ENCODE data around the gene MS4A3.
"Not testable (repeated sequence)": the region's sequence is repeated elsewhere in the genome, so short reads cannot be mapped to it uniquely, and the experiment has no call there.

The MS4A3 gene

DNA sequence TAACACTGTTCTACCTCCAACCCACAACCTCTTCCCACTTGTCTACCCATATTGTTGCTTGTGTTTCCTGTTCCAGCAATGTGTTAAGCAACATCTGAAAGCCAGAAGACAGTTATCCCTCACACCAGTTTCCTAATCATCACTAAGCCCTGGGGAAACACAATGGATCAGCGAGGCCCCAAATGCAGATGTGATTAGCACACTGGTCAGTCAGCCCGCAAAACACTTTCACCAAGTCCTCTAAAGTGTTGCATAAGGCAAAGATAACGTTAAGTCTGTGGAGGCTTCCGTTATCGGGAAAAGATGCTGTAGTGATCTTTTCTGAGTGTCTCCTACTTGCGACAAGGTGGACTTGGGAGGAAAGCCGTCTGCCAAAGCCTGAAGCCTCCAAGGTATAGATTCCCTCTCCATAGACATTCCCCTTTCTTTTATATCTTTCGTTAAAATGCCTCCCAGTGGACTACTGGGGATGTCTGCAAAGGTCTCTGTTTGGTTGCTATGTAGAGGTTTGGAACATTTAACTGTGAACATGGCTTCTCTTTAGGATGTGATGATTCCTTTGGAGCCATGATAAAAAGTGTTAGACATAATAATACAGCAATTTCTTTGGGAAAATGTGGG is at the start of gene MS4A3:
MS4A3 (plus strand) TSS at position 317 of the 621 bp plus-strand sequence. CDS start 4,496 bp downstream, outside the sequence.
- DNase-seq: peak; percentile 97 to 98

DNA sequence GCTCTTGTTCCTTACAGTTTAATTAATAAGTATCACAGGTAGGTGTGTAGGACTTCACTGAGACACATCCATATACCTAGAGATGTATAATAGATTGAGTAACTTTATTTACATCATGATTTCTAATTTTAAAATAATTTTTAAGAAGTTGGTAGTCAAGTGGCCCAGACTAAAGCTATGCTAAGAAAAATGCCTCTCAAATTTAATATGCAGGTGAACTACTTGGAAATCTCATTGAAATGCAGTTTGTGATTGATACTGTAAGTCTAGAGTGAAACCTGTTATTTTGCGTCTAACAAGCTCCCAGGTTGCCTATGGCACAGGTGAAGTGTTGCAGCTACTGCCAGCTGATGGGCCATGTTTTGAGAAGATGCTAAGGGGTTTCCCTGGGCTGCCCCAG is 39.6 kb upstream of the MS4A3 start, which contains the start of gene OOSP4B:
OOSP4B (plus strand) TSS at position 301 of the 400 bp plus-strand sequence.
- DNase-seq: no peak

- DNase-seq: no peak
Measured at GRCh38 chr11:60018058-60018457, 38.4 kb upstream of the MS4A3 start.

DNA sequence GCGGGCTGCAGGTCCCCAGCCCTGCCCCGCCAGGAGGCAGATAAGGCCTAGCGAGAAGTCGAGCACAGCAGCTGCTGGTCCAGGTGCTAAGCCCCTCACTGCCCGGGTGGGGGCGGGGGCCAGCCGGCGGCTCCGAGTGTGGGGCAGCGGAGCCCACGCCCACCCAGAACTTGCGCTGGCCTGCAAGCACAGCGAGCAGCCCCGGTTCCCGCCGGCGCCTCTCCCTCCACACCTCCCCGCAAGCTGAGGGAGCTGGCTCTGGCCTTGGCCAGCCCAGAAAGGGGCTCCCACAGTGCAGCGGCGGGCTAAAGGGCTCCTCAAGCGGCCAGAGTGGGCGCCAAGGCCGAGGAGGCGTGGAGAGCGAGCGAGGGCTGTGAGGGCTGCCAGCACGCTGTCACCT is 36.1 kb upstream of the MS4A3 start:
- not testable (repeated sequence) for DNase-seq

DNA sequence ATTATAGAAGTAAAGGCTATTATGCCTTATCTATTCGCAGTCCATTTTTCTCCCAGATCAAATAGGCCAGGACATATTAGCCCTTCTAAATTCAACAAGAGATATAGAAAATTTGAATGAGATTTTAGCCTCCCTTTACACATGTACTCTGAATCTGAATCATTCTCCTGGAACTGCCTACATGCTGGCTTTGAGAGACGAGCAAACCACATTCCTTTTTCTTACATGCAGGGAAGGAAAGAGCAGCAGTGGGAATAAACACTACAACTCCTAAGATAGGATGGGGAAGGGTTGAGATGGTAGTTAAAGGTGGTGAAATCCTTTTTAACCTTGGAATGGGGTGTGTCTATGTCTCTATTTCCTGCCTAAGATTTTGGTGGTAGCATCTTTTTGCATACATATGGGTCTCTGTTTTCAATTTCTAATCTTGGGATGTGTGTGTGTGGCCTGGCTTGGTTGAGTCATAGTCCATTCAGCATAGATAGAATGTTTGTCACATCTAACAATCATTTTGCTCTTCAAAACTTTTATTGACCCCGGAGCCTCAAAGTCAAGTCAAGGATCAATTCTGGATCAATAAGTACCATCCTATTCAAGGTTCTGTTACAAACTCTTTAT is 27.3 kb upstream of the MS4A3 start:
- DNase-seq: no peak

GRCh38 chr11:60040109-60040508 is 16.4 kb upstream of the MS4A3 start, which contains the start of gene OOSP2:
OOSP2 (plus strand) TSS chr11:60040409; CDS start chr11:60040460, 51 bp downstream.
- no peak for DNase-seq

DNA sequence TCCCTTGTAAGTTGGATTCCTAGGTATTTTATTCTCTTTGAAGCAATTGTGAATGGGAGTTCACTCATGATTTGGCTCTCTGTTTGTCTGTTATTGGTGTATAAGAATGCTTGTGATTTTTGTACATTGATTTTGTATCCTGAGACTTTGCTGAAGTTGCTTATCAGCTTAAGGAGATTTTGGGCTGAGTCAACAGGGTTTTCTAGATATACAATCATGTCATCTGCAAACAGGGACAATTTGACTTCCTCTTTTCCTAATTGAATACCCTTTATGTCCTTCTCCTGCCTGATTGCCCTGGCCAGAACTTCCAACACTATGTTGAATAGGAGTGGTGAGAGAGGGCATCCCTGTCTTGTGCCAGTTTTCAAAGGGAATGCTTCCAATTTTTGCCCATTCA is 6.0 kb upstream of the MS4A3 start:
- not testable (repeated sequence) for DNase-seq

DNA sequence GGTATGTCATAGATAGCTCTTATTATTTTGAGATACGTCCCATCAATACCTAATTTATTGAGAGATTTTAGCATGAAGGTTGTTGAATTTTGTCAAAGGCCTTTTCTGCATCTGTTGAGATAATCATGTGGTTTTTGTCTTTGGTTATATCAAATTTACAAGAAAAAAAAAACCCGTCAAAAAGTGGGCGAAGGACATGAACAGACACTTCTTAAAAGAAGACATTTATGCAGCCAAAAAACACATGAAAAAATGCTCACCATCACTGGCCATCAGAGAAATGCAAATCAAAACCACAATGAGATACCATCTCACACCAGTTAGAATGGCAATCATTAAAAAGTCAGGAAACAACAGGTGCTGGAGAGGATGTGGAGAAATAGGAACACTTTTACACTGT is 5.6 kb upstream of the MS4A3 start:
- not testable (repeated sequence) for DNase-seq

GRCh38 chr11:60059052-60059451 is 2.6 kb downstream of the MS4A3 start:
- DNase-seq: no peak

DNA sequence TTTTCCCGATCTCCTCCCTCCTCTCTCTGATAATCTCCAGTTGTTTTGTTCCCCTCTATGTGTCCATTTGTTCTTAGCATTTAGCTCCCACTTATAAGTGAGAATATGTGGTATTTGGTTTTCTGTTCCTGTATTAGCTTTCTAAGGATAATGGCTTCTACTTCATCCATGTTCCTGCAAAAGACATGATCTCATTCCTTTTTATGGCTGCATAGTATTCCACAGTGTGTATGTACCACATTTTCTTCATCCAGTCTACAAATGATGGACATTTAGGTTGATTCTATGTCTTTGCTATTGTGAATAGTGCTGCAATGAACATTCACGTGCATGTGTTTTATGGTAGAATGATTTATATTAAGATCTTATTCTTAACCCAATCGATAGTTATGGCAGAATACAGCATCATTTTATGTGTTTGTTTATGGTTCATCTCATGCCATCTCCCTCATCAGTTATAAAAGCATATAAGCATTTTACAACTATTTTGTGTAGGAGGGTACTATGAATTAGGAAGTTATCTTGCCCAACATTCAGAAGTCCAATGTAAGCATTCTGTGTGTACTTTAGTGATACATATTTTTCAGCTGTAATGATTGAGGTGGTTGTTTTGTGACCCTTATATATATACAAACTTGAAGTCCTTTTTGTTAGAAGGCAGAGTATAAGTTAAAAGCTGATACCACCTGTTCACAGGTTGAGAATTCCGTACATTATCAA is 3.2 kb downstream of the MS4A3 start:
- peak in 1 of 2 experiments; percentile 12 for DNase-seq

GRCh38 chr11:60064111-60064510 is 7.6 kb downstream of the MS4A3 start:
- peak; percentile 60 to 73 for DNase-seq

- no peak for DNase-seq
Measured at GRCh38 chr11:60065801-60066200, 9.3 kb downstream of the MS4A3 start.

DNA sequence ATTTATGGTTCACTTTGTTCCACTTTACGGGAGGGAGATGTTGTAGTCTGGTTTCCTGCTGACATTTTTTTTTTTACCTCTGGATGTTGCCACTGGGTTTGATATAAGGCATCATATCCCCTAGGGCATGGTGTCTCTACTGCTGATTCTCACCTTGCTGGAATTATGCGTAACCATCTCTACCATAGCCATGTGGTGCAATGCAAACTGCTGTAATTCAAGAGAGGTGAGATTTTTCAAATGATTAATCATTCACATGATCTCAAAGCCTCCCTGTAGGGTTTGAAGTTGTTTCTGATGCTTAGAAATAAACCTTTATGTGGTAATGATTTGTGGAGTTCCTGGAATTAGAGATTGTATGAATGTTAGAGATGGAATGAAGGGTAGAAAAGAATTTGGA is 13.0 kb downstream of the MS4A3 start:
- DNase-seq: no peak

DNA sequence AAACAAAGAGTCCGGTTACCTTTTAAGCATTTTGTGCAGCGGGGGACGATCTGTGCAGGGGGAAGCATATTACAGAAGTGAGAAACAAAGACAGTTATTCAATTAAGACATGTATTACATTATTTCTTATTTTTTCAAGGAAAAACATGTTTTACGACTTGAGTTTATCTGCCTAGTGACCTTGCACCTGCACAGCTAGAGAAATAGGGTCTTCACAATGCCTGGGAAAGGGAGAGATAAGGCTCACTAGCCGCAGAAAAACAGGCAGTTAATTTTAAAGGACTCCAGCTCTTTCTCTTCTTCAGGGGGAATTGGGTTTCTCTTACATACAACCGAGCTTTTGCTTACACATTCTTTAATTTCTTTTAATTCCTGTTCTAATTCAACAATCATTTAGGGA is 15.2 kb downstream of the MS4A3 start:
- DNase-seq: not testable (repeated sequence)

- no peak for DNase-seq
Measured at GRCh38 chr11:60077216-60077817, 20.9 kb downstream of the MS4A3 start.

DNA sequence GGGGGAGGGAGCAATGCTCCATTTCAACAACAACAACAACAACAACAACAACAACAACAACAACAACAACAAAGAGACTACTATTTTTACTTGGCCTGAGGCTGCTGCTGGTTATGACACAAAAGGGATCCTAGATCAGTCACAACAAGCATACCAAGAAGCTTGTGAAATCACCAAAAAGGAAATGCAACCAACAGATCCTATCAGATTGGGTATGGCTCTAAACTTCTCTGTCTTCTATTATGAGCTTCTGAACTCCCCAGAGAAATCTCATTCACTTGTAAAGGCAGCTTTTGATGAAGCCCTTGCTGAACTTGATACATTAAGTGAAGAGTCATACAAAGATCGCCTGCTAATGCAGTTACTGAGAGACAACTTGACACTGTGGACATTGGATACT is 21.5 kb downstream of the MS4A3 start:
- peak; percentile 39 to 51 for DNase-seq

GRCh38 chr11:60078745-60079144 is 22.3 kb downstream of the MS4A3 start:
- DNase-seq: no peak

GRCh38 chr11:60080535-60080934 is 24.1 kb downstream of the MS4A3 start:
- DNase-seq: no peak

GRCh38 chr11:60084631-60085273 is 28.3 kb downstream of the MS4A3 start:
- no peak for DNase-seq

GRCh38 chr11:60085909-60086308 is 29.4 kb downstream of the MS4A3 start:
- DNase-seq: no peak

GRCh38 chr11:60087239-60087638 is 30.8 kb downstream of the MS4A3 start:
- DNase-seq: no peak

- no peak for DNase-seq
Measured at GRCh38 chr11:60088364-60088763, 31.9 kb downstream of the MS4A3 start, which contains the start of gene MS4A2. MS4A2 (plus strand) TSS chr11:60088664; CDS start chr11:60088766, 102 bp downstream.
